SK-N-SH treated with all-trans-retinoic acid at 6 μM for 48 hours (cell line): ENCODE results near the gene C10orf105.

Experiments used
- ATAC-seq: fragments of 200-7000 bp; cut with Tn5 transposase; 3 replicates; pipeline ENCODE4 v1.9.1; 2020; ENCODE audit warnings: mild to moderate bottlenecking, moderate library complexity
- ARNTL ChIP-seq: fragments of 450-650 bp; formaldehyde crosslinking; IDR thresholded peaks from 2 replicates; pipeline ENCODE4 v1.5.0; 2020; ENCODE audit warnings: low read depth, mild to moderate bottlenecking, moderate library complexity, borderline replicate concordance
- BACH2 ChIP-seq: fragments of 250-450 bp; sonication (Bioruptor Pico); IDR thresholded peaks from 2 replicates; pipeline ENCODE4 v1.9.0; 2021; ENCODE audit warnings: mild to moderate bottlenecking, borderline replicate concordance
- CSRNP3 ChIP-seq: fragments of 250-450 bp; sonication (Bioruptor Pico); IDR thresholded peaks from 2 replicates; pipeline ENCODE4 v1.5.1; 2021; ENCODE audit warnings: mild to moderate bottlenecking, moderate library complexity
- ESRRG ChIP-seq: fragments of 250-450 bp; sonication (Bioruptor Pico); IDR thresholded peaks from 2 replicates; pipeline ENCODE4 v1.6.1; 2021; ENCODE audit warnings: mild to moderate bottlenecking
- GLIS3 ChIP-seq: fragments of 250-450 bp; sonication (Bioruptor Pico); IDR thresholded peaks from 2 replicates; pipeline ENCODE4 v1.5.0; 2020; ENCODE audit warnings: mild to moderate bottlenecking, moderate library complexity
- OSR1 ChIP-seq: fragments of 250-450 bp; sonication (Bioruptor Pico); IDR thresholded peaks from 2 replicates; pipeline ENCODE4 v1.8.0; 2022; ENCODE audit warnings: moderate library complexity, mild to moderate bottlenecking, inconsistent platforms
- PATZ1 ChIP-seq: fragments of 250-450 bp; sonication (Bioruptor Pico); IDR thresholded peaks from 2 replicates; pipeline ENCODE4 v1.8.0; 2020; ENCODE audit warnings: mild to moderate bottlenecking, moderate library complexity, borderline replicate concordance
- POU6F1 ChIP-seq: fragments of 250-450 bp; sonication (Bioruptor Pico); IDR thresholded peaks from 2 replicates; pipeline ENCODE4 v1.8.0; 2021; ENCODE audit warnings: low read depth, mild to moderate bottlenecking, moderate library complexity, borderline replicate concordance
- PPARA ChIP-seq: fragments of 250-450 bp; sonication (Bioruptor Pico); IDR thresholded peaks from 2 replicates; pipeline ENCODE4 v1.5.0; 2020; ENCODE audit warnings: mild to moderate bottlenecking, borderline replicate concordance
- RARB ChIP-seq: fragments of 250-450 bp; sonication (Bioruptor Pico); IDR thresholded peaks from 2 replicates; pipeline ENCODE4 v1.8.0; 2021; ENCODE audit warnings: mild to moderate bottlenecking, moderate library complexity
- SNAI2 ChIP-seq: fragments of 250-450 bp; sonication (Bioruptor Pico); IDR thresholded peaks from 2 replicates; pipeline ENCODE4 v1.5.0; 2020; ENCODE audit warnings: mild to moderate bottlenecking, moderate library complexity
- TCF4 ChIP-seq: fragments of 250-450 bp; sonication (Bioruptor Pico); IDR thresholded peaks from 2 replicates; pipeline ENCODE4 v1.8.0; 2021; ENCODE audit warnings: mild to moderate bottlenecking, moderate library complexity, borderline replicate concordance
- TOX ChIP-seq: fragments of 250-450 bp; sonication (Bioruptor Pico); IDR thresholded peaks from 2 replicates; pipeline ENCODE4 v1.8.0; 2021; ENCODE audit warnings: mild to moderate bottlenecking, moderate library complexity, borderline replicate concordance
- TSHZ2 ChIP-seq: fragments of 250-450 bp; sonication (Bioruptor Pico); IDR thresholded peaks from 2 replicates; pipeline ENCODE4 v1.5.0; 2020; ENCODE audit warnings: mild to moderate bottlenecking, moderate library complexity
- ZC3H10 ChIP-seq: fragments of 250-450 bp; sonication (Bioruptor Pico); IDR thresholded peaks from 2 replicates; pipeline ENCODE4 v1.5.1; 2021; ENCODE audit warnings: mild to moderate bottlenecking, moderate library complexity
- ZFP30 ChIP-seq: fragments of 450-650 bp; formaldehyde crosslinking; IDR thresholded peaks from 2 replicates; pipeline ENCODE4 v1.5.0; 2022; ENCODE audit warnings: mild to moderate bottlenecking, moderate library complexity
- ZNF565 ChIP-seq: fragments of 450-650 bp; formaldehyde crosslinking; conservative IDR thresholded peaks from 2 replicates; pipeline ENCODE4 v1.5.0; 2020; ENCODE audit warnings: low read depth, mild to moderate bottlenecking, moderate library complexity
- ZNF70 ChIP-seq: fragments of 450-650 bp; formaldehyde crosslinking; IDR thresholded peaks from 2 replicates; pipeline ENCODE4 v1.5.0; 2020; ENCODE audit warnings: mild to moderate bottlenecking, moderate library complexity
- ZNF8 ChIP-seq: fragments of 450-650 bp; formaldehyde crosslinking; IDR thresholded peaks from 2 replicates; pipeline ENCODE4 v1.5.0; 2020; ENCODE audit warnings: mild to moderate bottlenecking, moderate library complexity
- TF ChIP-seq, protein P1 (sequence below): fragments of 250-450 bp; sonication (Bioruptor Pico); IDR thresholded peaks from 2 replicates; pipeline ENCODE4 v1.5.1; 2020; ENCODE audit warnings: low read depth, mild to moderate bottlenecking, moderate library complexity

C10orf105 gene

DNA sequence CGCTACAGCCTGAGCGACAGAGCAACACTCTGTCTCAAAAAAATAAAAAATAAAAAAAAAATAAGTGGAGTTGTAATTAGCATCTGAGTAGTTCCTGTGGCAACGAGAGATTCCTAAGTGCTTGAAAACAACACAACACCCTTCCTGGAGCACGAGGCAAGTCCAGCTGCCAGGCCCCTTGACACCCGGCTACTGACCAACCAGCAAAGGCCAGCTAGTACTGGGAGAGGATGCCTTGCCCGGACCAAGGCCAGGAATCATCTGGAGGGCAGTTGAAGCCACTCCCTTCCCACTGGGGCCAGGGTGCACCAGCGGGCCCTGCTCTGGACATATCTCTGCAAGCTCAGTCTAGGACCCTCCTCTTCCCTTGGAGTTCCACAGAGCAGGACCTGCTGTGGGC lies 536 bp downstream of the C10orf105 start:
- TF ChIP-seq ZNF70 = no peak
- no peak for TF ChIP-seq ZNF8 (CRISPR knock-in tag)
- TF ChIP-seq OSR1 (CRISPR knock-in tag) = no peak
- TF ChIP-seq ESRRG (CRISPR knock-in tag) = no peak
- TF ChIP-seq CSRNP3 = no peak
- no peak for TF ChIP-seq GLIS3 (CRISPR knock-in tag)
- TF ChIP-seq POU6F1 (CRISPR knock-in tag) = no peak
- TF ChIP-seq SNAI2 = no peak
- TF ChIP-seq ZFP30 (CRISPR knock-in tag) = no peak
- no peak for TF ChIP-seq TOX
- no peak for TF ChIP-seq RARB (CRISPR knock-in tag)
- TF ChIP-seq, protein P1, sequence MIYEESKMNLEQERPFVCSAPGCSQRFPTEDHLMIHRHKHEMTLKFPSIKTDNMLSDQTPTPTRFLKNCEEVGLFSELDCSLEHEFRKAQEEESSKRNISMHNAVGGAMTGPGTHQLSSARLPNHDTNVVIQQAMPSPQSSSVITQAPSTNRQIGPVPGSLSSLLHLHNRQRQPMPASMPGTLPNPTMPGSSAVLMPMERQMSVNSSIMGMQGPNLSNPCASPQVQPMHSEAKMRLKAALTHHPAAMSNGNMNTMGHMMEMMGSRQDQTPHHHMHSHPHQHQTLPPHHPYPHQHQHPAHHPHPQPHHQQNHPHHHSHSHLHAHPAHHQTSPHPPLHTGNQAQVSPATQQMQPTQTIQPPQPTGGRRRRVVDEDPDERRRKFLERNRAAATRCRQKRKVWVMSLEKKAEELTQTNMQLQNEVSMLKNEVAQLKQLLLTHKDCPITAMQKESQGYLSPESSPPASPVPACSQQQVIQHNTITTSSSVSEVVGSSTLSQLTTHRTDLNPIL = no peak
- no peak for TF ChIP-seq ZNF565
- TF ChIP-seq BACH2 (CRISPR knock-in tag) = no peak
- TF ChIP-seq TCF4 = no peak
- TF ChIP-seq PPARA (CRISPR knock-in tag) = no peak
- no peak for ATAC-seq

- TF ChIP-seq, protein P1 = no peak
- no peak for TF ChIP-seq ZNF8 (CRISPR knock-in tag)
- TF ChIP-seq ZFP30 (CRISPR knock-in tag) = no peak
- TF ChIP-seq PATZ1 (CRISPR knock-in tag) = no peak
- TF ChIP-seq GLIS3 (CRISPR knock-in tag) = no peak
- no peak for TF ChIP-seq TOX
- TF ChIP-seq ARNTL = no peak
- TF ChIP-seq ZC3H10 (CRISPR knock-in tag) = no peak
- ATAC-seq = no peak
Measured at GRCh38 chr10:71718165-71718698, 1.3 kb downstream of the C10orf105 start.

DNA sequence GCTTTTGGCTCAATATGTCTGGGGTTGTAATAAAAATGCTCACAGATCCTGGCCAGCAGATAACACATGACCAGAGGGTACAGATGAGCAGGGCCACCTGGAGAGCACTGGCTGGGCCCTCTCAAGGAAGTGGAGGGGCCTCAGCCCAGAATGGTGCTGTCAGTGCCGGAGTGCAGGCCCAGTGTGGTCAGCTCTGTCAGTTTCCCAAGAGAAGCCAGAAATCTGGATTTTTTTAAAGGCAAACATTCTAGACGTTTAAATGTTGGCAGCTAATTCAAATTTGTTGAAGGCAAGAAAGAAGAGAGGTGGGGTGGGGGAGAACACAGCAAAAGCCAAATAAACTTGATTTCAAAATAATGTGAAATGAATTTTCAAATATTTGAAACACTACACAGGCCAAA lies 2.0 kb downstream of the C10orf105 start:
- TF ChIP-seq TOX (no peak), TSHZ2 (no peak), ZNF8 (CRISPR knock-in tag) (no peak), TCF4 (no peak), CSRNP3 (no peak), GLIS3 (CRISPR knock-in tag) (no peak)
- ATAC-seq = no peak
